HT-29 (cell line): ENCODE data around the gene TFAP2C. TPM values are rescaled to one million over a fixed set of nuclear protein-coding genes. Genes with fewer than 3 reads are reported as not detected.
"Not testable (repeated sequence)": the region's sequence is repeated elsewhere in the genome, so short reads cannot be mapped to it uniquely, and the experiment has no call there.

ENCODE experiments used
- DNase-seq: peaks from one replicate; pipeline ENCODE4 v3.0.0-alpha.2; 2015; ENCODE audit warnings: low spot score
- small RNA-seq: library from RNA; depleted of rRNA; stranded (forward); fragments of <200 nt; gene quantifications from one replicate; pipeline ENCODE3, GENCODE V24; 2014
- total RNA-seq: library from RNA; depleted of rRNA; stranded (reverse); fragments of >200 nt; shearing (Covaris generic); gene quantifications from 2 replicates; pipeline ENCODE4 v1.2.3, GENCODE V29; 2014; rRNA removed

TFAP2C gene
- total RNA-seq, 1 experiment from 2014 or later: not detected

- no peak for DNase-seq
Observed at GRCh38 chr20:56646599-56646998, 17.5 kb downstream of the TFAP2C start.

- no peak for DNase-seq
Observed at GRCh38 chr20:56653211-56653610, 24.1 kb downstream of the TFAP2C start.

- no peak for DNase-seq
Observed at GRCh38 chr20:56656632-56657031, 27.5 kb downstream of the TFAP2C start.

GRCh38 chr20:56657879-56658278 lies 28.8 kb downstream of the TFAP2C start:
- no peak for DNase-seq

GRCh38 chr20:56658341-56658947 lies 29.3 kb downstream of the TFAP2C start:
- not testable (repeated sequence) for DNase-seq

GRCh38 chr20:56663660-56664059 lies 34.6 kb downstream of the TFAP2C start:
- no peak for DNase-seq

- no peak for DNase-seq
Observed at GRCh38 chr20:56664796-56665195, 35.7 kb downstream of the TFAP2C start.

- no peak for DNase-seq
Observed at GRCh38 chr20:56665806-56666205, 36.7 kb downstream of the TFAP2C start.

GRCh38 chr20:56673450-56673849 lies 44.3 kb downstream of the TFAP2C start:
- no peak for DNase-seq

GRCh38 chr20:56676001-56676400 lies 46.9 kb downstream of the TFAP2C start:
- DNase-seq: no peak

- DNase-seq: no peak
Observed at GRCh38 chr20:56676679-56677078, 47.6 kb downstream of the TFAP2C start.

GRCh38 chr20:56683077-56683865 lies 54.2 kb downstream of the TFAP2C start:
- no peak for DNase-seq

GRCh38 chr20:56685879-56686278 lies 56.8 kb downstream of the TFAP2C start:
- no peak for DNase-seq

- DNase-seq: no peak
Observed at GRCh38 chr20:56687061-56687460, 58.0 kb downstream of the TFAP2C start.

- DNase-seq: no peak
Observed at GRCh38 chr20:56688106-56688505, 59.0 kb downstream of the TFAP2C start.

Small RNA genes lying within 50 kb of the gene (small RNA-seq; reads per million reads assigned to genes)
- not detected for gene RN7SL170P
- gene RNU6-1146P: not detected

Other genes with a start within 250 kb of the TFAP2C start
- gene AURKA, start 237.1 kb upstream of the TFAP2C start, total RNA-seq: 75.4 and 94.1 TPM in 2 replicates
- 44.9 and 49.0 TPM in 2 replicates for gene CSTF1, start 236.7 kb upstream of the TFAP2C start, total RNA-seq
- 0.05 TPM in 1 of 2 replicates, not detected in the other for gene CASS4, start 217.0 kb upstream of the TFAP2C start, total RNA-seq
- gene RTF2, start 160.7 kb upstream of the TFAP2C start, total RNA-seq: 77.0 and 86.0 TPM in 2 replicates
- gene FAM209A, start 104.6 kb upstream of the TFAP2C start, total RNA-seq: 0.13 and 0.83 TPM in 2 replicates
- not detected in 2 replicates for gene FAM209B, start 96.1 kb upstream of the TFAP2C start, total RNA-seq